ENCODE data around the gene PRKCH. TPM values are rescaled to one million over a fixed set of nuclear protein-coding genes. Genes with fewer than 3 reads are reported as not detected.

Gene PRKCH
- total RNA-seq, 1 experiment from 2014 or later, result 18.3 TPM

DNA sequence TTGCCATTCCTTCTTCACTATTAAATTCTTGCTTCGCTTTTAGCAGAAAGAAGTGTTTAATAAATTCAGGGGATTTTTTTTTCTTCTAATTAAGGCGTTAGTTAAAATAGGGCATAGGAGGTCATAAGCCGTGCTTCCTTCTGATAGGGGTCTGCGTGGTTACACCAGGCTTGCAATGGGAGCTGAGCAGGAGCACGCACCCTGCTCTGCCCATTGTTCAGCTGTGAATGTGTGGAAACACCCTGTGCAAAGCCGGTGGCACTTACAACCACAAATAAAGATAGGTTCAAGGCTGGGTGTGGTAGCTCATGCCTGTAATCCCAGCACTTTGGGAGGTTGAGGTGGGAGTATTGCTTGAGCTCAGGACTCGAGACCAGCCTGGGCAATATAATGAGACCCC is 162.1 kb downstream of the PRKCH start:
- intact Hi-C loops (cut with micrococcal nuclease; ENCODE audit: unreplicated experiment), result no loop called here
- Mint-ChIP-seq H3K27ac (ENCODE audit: unreplicated experiment) (no peak overlapping the region), H3K4me3 (ENCODE audit: unreplicated experiment) (no peak overlapping the region), H3K27me3 (ENCODE audit: insufficient read depth, unreplicated experiment) (no peaks in the 10 kb centered on the region), H3K4me1 (ENCODE audit: low read depth, unreplicated experiment) (peaks cover 20% of the 10 kb centered on the region), H3K36me3 (ENCODE audit: insufficient read depth, unreplicated experiment) (no peaks in the 10 kb centered on the region), H3K9me3 (ENCODE audit: unreplicated experiment) (no peaks in the 10 kb centered on the region)
- CTCF ChIA-PET, result no interaction called here
- Histone ChIP-seq H3K27me3 (replicated peaks; ENCODE audit: control insufficient read depth, insufficient read depth, low read length) (no peaks in the 10 kb centered on the region), H3K36me3 (ENCODE audit: control insufficient read depth, insufficient read depth, low read length) (no peaks in the 10 kb centered on the region), H3K4me3 (ENCODE audit: low read depth, low read length) (no peak overlapping the region), H3K4me1 (peaks cover 2% of the 10 kb centered on the region; the same call in 1 of the 2 replicates), H3K9me3 (no peaks in the 10 kb centered on the region)
- BruUV-seq (replicated peaks), result no TSS peak
- POLR2A ChIA-PET, result interaction anchor here (0.7 kb wide), 1 partner anchor 23 kb away, joined by 5 read pairs; no protein-coding TSS in a partner anchor
- TF ChIP-seq, protein P1, sequence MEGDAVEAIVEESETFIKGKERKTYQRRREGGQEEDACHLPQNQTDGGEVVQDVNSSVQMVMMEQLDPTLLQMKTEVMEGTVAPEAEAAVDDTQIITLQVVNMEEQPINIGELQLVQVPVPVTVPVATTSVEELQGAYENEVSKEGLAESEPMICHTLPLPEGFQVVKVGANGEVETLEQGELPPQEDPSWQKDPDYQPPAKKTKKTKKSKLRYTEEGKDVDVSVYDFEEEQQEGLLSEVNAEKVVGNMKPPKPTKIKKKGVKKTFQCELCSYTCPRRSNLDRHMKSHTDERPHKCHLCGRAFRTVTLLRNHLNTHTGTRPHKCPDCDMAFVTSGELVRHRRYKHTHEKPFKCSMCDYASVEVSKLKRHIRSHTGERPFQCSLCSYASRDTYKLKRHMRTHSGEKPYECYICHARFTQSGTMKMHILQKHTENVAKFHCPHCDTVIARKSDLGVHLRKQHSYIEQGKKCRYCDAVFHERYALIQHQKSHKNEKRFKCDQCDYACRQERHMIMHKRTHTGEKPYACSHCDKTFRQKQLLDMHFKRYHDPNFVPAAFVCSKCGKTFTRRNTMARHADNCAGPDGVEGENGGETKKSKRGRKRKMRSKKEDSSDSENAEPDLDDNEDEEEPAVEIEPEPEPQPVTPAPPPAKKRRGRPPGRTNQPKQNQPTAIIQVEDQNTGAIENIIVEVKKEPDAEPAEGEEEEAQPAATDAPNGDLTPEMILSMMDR (IDR thresholded peaks at IDR 0.05; ENCODE audit: insufficient read depth in 1 of 2, low read depth in 1 of 2, low read length in 1 of 2, severe bottlenecking in 1 of 2, unreplicated experiment in 1 of 2), result no peak
- no peak for DNase-seq

DNA sequence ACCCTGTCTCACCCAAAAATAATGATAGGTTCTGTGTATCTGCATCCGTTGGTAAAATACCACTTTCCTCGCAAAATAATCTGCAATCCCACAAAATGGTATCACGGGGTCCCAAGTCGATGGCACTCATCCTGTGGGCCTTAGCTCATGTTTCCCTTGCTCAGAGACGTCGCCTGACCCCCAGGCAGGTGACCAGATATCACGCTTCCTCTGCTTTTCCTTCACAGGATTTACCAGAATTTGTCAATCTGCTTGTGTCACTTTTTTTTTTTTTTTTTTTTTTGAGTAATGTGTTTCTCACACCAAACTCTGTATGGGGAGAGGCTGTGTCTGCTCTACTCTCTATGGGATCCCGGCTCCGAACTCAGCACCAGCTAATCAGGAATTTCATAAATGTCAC is 162.7 kb downstream of the PRKCH start:
- H3K9me3 ChIP-seq, result no peaks in the 10 kb centered on the region
- H3K27me3 ChIP-seq (replicated peaks; ENCODE audit: control insufficient read depth, insufficient read depth, low read length), result no peaks in the 10 kb centered on the region
- H3K4me1 Mint-ChIP-seq (ENCODE audit: low read depth, unreplicated experiment), result peaks cover 17% of the 10 kb centered on the region
- no peaks in the 10 kb centered on the region for H3K36me3 Mint-ChIP-seq (ENCODE audit: insufficient read depth, unreplicated experiment)
- no peak overlapping the region for H3K4me3 ChIP-seq (ENCODE audit: low read depth, low read length)
- TF ChIP-seq, protein P1 (IDR thresholded peaks at IDR 0.05; ENCODE audit: insufficient read depth in 1 of 2, low read depth in 1 of 2, low read length in 1 of 2, severe bottlenecking in 1 of 2, unreplicated experiment in 1 of 2), result no peak
- no TSS peak for BruUV-seq (replicated peaks)
- no peaks in the 10 kb centered on the region for H3K27me3 Mint-ChIP-seq (ENCODE audit: insufficient read depth, unreplicated experiment)
- no peak overlapping the region for H3K4me3 Mint-ChIP-seq (ENCODE audit: unreplicated experiment)
- POLR2A ChIA-PET, result interaction anchor here (0.7 kb wide), 1 partner anchor 22 kb away, joined by 5 read pairs; no protein-coding TSS in a partner anchor
- H3K27ac Mint-ChIP-seq (ENCODE audit: unreplicated experiment), result no peak overlapping the region
- CTCF ChIA-PET, result no interaction called here
- H3K4me1 ChIP-seq, result peaks cover 7% of the 10 kb centered on the region
- no peak for DNase-seq
- no peaks in the 10 kb centered on the region for H3K9me3 Mint-ChIP-seq (ENCODE audit: unreplicated experiment)
- no peaks in the 10 kb centered on the region for H3K36me3 ChIP-seq (ENCODE audit: control insufficient read depth, insufficient read depth, low read length)
- intact Hi-C loops (cut with micrococcal nuclease; ENCODE audit: unreplicated experiment), result no loop called here

DNA sequence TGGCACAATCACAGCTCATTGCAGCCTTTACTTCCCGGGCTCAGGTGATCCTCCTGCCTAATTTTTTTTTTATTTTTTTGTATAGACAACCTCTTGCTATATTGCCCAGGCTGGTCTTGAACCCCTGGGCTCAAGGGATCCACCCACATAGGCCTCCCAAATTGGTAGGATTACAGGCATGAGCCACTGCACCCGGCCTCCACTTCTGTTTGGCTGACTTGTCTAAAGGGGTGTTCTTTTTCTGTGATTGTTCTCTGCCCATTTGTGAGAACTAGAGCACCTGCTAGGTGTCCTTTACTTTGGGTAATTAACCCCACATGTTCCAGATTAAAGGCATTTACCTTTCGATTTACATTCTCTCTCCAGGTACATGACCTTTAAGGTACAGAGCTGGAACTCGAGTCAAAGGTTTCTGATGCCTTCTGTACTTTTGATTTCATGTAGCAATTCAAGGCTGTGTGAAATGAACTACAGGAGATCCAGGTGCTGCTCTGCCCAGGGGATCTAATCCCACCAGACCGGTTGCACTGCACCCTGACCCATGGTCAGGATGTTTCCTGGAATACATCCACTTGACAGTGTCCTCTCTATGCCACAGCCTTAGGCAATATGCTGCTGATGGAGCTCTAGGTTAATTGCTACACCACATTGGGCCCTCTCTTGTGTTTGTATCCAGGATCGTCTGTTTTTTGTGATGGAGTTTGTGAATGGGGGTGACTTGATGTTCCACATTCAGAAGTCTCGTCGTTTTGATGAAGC is 163.6 kb downstream of the PRKCH start:
- H3K4me1 ChIP-seq, result peaks cover 12% of the 10 kb centered on the region
- no peak overlapping the region for H3K4me3 ChIP-seq (ENCODE audit: low read depth, low read length)
- H3K27me3 ChIP-seq (replicated peaks; ENCODE audit: control insufficient read depth, insufficient read depth, low read length), result no peaks in the 10 kb centered on the region
- H3K36me3 Mint-ChIP-seq (ENCODE audit: insufficient read depth, unreplicated experiment), result no peaks in the 10 kb centered on the region
- H3K9me3 Mint-ChIP-seq (ENCODE audit: unreplicated experiment), result no peaks in the 10 kb centered on the region
- H3K27ac Mint-ChIP-seq (ENCODE audit: unreplicated experiment), result no peak overlapping the region
- DNase-seq, result peak in 1 of 2 experiments; percentile 40
- ChIA-PET CTCF (interaction anchor here (0.6 to 1.0 kb wide), 2 partner anchors 75 to 352 kb away, joined by 3 to 5 read pairs; no protein-coding TSS in a partner anchor), POLR2A (no interaction called here)
- no peaks in the 10 kb centered on the region for H3K9me3 ChIP-seq
- no TSS peak for BruUV-seq (replicated peaks)
- intact Hi-C loops (cut with micrococcal nuclease; ENCODE audit: unreplicated experiment), result no loop called here
- no peaks in the 10 kb centered on the region for H3K36me3 ChIP-seq (ENCODE audit: control insufficient read depth, insufficient read depth, low read length)
- H3K4me1 Mint-ChIP-seq (ENCODE audit: low read depth, unreplicated experiment), result peaks cover 14% of the 10 kb centered on the region
- H3K4me3 Mint-ChIP-seq (ENCODE audit: unreplicated experiment), result no peak overlapping the region
- TF ChIP-seq, protein P1 (IDR thresholded peaks at IDR 0.05; ENCODE audit: insufficient read depth in 1 of 2, low read depth in 1 of 2, low read length in 1 of 2, severe bottlenecking in 1 of 2, unreplicated experiment in 1 of 2), result no peak
- H3K27me3 Mint-ChIP-seq (ENCODE audit: insufficient read depth, unreplicated experiment), result no peaks in the 10 kb centered on the region
